ENCODE measurements around the gene MED15. TPM values are rescaled to one million over a fixed set of nuclear protein-coding genes. Genes with fewer than 3 reads are reported as not detected.

MED15 gene
- total RNA-seq, 3 donors from 2014 or later: 36.6 to 53.1 (median 52.3) TPM

GRCh38 chr22:20613301-20613700 lies 105.9 kb downstream of the MED15 start:
- Histone ChIP-seq H3K4me3 (no peak overlapping the region), H3K9me3 (no peaks in the 10 kb centered on the region), H3K27me3 (no peaks in the 10 kb centered on the region), H3K36me3 (no peaks in the 10 kb centered on the region), H3K27ac (no peak overlapping the region), H3K4me1 (no peaks in the 10 kb centered on the region)
- intact Hi-C loops (cut with DNase I; ENCODE audit: low total_unique reads): no loop called here
- no peak for DNase-seq (ENCODE audit: low spot score in 2 of 2)
- TF ChIP-seq CTCF (IDR thresholded peaks at IDR 0.05) (no peak), POLR2A (IDR thresholded peaks at IDR 0.05) (no peak), POLR2AphosphoS5 (IDR thresholded peaks at IDR 0.05) (no peak)

GRCh38 chr22:20615021-20615420 lies 107.6 kb downstream of the MED15 start:
- Histone ChIP-seq H3K36me3 (no peaks in the 10 kb centered on the region), H3K9me3 (no peaks in the 10 kb centered on the region), H3K4me3 (no peak overlapping the region), H3K27me3 (no peaks in the 10 kb centered on the region), H3K27ac (no peak overlapping the region), H3K4me1 (no peaks in the 10 kb centered on the region)
- intact Hi-C loops (cut with DNase I; ENCODE audit: low total_unique reads): no loop called here
- no peak for TF ChIP-seq POLR2A (IDR thresholded peaks at IDR 0.05)
- no peak for TF ChIP-seq POLR2AphosphoS5 (IDR thresholded peaks at IDR 0.05)
- no peak for TF ChIP-seq CTCF (IDR thresholded peaks at IDR 0.05)
- DNase-seq (ENCODE audit: low spot score in 2 of 2): no peak

GRCh38 chr22:20615533-20616450 lies 108.4 kb downstream of the MED15 start:
- intact Hi-C loops (cut with DNase I; ENCODE audit: low total_unique reads): no loop called here
- Histone ChIP-seq H3K4me3 (no peak overlapping the region), H3K27me3 (no peaks in the 10 kb centered on the region), H3K9me3 (no peaks in the 10 kb centered on the region), H3K27ac (no peak overlapping the region), H3K4me1 (no peaks in the 10 kb centered on the region), H3K36me3 (no peaks in the 10 kb centered on the region)
- DNase-seq (ENCODE audit: low spot score in 2 of 2): no peak
- TF ChIP-seq POLR2A (IDR thresholded peaks at IDR 0.05) (no peak), POLR2AphosphoS5 (IDR thresholded peaks at IDR 0.05) (no peak), CTCF (IDR thresholded peaks at IDR 0.05) (no peak)

- DNase-seq (ENCODE audit: low spot score in 2 of 2): no peak
- H3K4me3 ChIP-seq: no peak overlapping the region
- no peaks in the 10 kb centered on the region for H3K36me3 ChIP-seq
- H3K4me1 ChIP-seq: no peaks in the 10 kb centered on the region
- intact Hi-C loops (cut with DNase I; ENCODE audit: low total_unique reads): no loop called here
- no peak for TF ChIP-seq CTCF (IDR thresholded peaks at IDR 0.05)
- TF ChIP-seq POLR2A (IDR thresholded peaks at IDR 0.05): no peak
- H3K9me3 ChIP-seq: no peaks in the 10 kb centered on the region
- no peak overlapping the region for H3K27ac ChIP-seq
- no peaks in the 10 kb centered on the region for H3K27me3 ChIP-seq
These were observed 109.1 kb downstream of the MED15 start for GRCh38 chr22:20616451-20617043.

- no peak for TF ChIP-seq POLR2AphosphoS5 (IDR thresholded peaks at IDR 0.05)
- no peak for TF ChIP-seq POLR2A (IDR thresholded peaks at IDR 0.05)
- TF ChIP-seq CTCF (IDR thresholded peaks at IDR 0.05): no peak
- DNase-seq (ENCODE audit: low spot score in 2 of 2): no peak
- Histone ChIP-seq H3K9me3 (no peaks in the 10 kb centered on the region), H3K4me3 (no peak overlapping the region), H3K4me1 (no peaks in the 10 kb centered on the region), H3K36me3 (no peaks in the 10 kb centered on the region), H3K27me3 (no peaks in the 10 kb centered on the region), H3K27ac (no peak overlapping the region)
- intact Hi-C loops (cut with DNase I; ENCODE audit: low total_unique reads): no loop called here
These were observed 111.1 kb downstream of the MED15 start for GRCh38 chr22:20618488-20618887.
